ENCODE data around the gene LHX6.

The LHX6 gene

DNA sequence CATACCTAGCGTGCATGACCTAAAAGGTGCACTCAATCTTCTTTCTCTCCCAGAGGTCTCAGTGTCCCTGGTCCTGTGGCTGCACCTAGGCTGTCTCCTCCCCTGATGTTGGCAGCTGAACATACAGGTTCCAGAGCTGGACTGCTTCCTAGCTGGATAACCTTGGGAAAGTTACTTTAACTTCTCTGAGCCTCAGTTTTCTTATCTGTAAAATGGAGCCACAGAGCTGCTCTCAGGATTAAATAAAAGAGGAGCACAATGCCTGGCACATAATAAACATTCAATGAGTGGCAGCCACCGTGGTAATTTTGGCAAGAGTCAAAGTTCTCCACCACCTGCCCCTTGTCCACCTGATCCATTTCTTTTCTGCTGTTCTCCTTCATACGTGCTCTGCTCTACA lies 55.1 kb downstream of the LHX6 start:
- H3K4me3 ChIP-seq (ENCODE audit: low read depth, low read length), result no peak overlapping the region
- DNase-seq (ENCODE audit: low read depth), result no peak
- TF ChIP-seq, protein P1, sequence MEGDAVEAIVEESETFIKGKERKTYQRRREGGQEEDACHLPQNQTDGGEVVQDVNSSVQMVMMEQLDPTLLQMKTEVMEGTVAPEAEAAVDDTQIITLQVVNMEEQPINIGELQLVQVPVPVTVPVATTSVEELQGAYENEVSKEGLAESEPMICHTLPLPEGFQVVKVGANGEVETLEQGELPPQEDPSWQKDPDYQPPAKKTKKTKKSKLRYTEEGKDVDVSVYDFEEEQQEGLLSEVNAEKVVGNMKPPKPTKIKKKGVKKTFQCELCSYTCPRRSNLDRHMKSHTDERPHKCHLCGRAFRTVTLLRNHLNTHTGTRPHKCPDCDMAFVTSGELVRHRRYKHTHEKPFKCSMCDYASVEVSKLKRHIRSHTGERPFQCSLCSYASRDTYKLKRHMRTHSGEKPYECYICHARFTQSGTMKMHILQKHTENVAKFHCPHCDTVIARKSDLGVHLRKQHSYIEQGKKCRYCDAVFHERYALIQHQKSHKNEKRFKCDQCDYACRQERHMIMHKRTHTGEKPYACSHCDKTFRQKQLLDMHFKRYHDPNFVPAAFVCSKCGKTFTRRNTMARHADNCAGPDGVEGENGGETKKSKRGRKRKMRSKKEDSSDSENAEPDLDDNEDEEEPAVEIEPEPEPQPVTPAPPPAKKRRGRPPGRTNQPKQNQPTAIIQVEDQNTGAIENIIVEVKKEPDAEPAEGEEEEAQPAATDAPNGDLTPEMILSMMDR (IDR thresholded peaks at IDR 0.05; ENCODE audit: control insufficient read depth, extremely low read depth, insufficient read depth), result no peak

DNA sequence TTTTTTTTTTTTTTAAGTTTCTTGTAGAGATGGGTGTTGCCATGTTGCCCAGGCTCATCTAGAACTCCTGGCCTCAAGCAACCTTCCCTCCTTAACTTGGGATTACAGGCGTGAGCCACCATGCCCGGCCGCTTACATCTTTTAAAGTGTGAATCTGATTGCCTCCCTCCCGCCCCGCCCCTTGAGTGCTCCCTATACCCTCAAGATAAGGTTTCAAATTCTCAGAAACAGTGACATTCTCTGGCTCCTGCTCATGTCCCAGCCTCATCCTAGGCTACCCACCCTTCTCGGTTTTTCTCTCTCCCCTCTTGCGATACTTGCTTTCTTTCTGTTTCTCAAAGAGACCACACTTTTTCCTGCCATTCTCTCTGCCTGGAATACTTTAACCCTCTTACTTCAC lies 56.6 kb downstream of the LHX6 start:
- TF ChIP-seq, protein P1 (IDR thresholded peaks at IDR 0.05; ENCODE audit: control insufficient read depth, extremely low read depth, insufficient read depth), result no peak
- no peak overlapping the region for H3K4me3 ChIP-seq (ENCODE audit: low read depth, low read length)
- DNase-seq (ENCODE audit: low read depth), result no peak

DNA sequence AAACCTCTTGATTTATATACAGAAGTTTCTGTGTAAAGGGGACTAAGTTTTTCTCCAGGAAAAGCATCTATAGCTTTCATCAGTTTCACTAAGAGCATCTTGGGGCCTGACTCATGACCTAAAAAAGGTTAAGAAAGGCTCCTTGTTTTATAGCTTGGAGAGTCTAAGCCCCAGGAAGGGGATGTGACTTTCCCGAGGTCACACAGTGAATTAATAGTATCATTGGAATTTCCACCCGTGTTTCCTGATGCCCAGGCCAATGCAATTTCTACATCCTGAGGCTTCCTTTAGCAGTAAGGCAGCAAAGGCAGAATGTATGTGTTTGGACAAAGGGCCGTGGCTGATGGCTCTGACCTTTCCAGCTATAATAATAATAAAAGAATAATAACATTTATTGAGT lies 60.4 kb downstream of the LHX6 start:
- TF ChIP-seq, protein P1 (IDR thresholded peaks at IDR 0.05; ENCODE audit: control insufficient read depth, extremely low read depth, insufficient read depth), result no peak
- no peak overlapping the region for H3K4me3 ChIP-seq (ENCODE audit: low read depth, low read length)

DNA sequence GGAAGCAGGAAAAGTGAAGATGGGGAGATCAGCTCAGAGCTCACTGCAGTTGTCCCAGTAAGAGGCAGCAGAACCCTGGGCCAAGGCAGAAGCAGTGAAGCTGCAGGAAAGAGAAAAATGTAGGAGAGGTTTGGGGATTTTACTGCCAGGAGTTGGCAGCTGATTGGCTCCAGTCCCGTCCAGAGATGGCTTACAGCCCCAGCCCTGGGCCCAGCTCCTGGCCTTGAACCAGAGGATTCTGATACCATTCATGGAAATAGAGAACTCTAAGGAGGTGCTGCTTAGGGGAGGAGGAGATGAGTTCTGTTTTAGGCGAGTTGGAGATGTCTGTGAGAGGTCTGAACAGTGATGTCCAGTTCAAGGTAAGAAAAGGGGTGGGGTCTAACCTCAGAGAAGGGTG lies 64.5 kb downstream of the LHX6 start:
- TF ChIP-seq, protein P1 (IDR thresholded peaks at IDR 0.05; ENCODE audit: control insufficient read depth, extremely low read depth, insufficient read depth), result no peak
- DNase-seq (ENCODE audit: low read depth), result no peak
- H3K4me3 ChIP-seq (ENCODE audit: low read depth, low read length), result no peak overlapping the region

More for the DNA sequence above, 60.4 kb downstream of the LHX6 start:
- no peak for DNase-seq (ENCODE audit: low read depth)

DNA sequence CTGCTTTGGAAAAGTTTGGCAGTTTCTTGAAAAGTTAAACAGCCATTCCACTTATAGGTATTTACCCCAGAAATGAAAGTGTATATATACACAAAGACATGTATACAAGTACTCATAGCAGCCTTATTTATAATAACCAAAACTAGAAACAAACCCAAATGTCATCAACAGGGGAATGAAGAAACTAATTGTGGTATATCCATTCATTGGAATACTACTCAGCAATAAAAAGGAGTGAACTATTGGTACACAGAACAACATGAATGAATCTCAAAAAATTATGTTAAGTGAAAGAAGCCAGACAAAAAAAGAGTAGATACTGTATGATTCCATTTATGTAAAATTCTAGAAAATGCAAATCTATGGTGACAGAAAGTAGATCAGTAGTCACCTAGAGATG lies 66.3 kb downstream of the LHX6 start:
- DNase-seq (ENCODE audit: low read depth), result no peak
- TF ChIP-seq, protein P1 (IDR thresholded peaks at IDR 0.05; ENCODE audit: control insufficient read depth, extremely low read depth, insufficient read depth), result no peak
- no peak overlapping the region for H3K4me3 ChIP-seq (ENCODE audit: low read depth, low read length)

DNA sequence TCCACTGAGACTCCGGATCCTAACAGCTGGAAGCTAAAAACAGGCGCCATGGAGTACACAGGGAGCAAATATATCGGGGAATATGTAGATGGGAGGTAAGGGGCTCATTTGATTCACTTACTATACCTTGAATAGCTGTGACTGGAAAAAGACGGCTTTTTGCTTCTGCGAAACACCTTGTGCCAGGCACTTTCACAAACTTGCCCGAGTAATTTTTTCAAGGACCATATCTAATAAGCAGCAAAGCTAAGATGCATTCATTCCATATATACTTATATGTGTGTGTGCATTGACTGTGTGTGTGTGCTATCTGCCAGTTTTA lies 68.9 kb downstream of the LHX6 start:
- peak overlapping the region; percentile 85 for H3K4me3 ChIP-seq (ENCODE audit: low read depth, low read length)
- TF ChIP-seq, protein P1 (IDR thresholded peaks at IDR 0.05; ENCODE audit: control insufficient read depth, extremely low read depth, insufficient read depth), result no peak
- DNase-seq (ENCODE audit: low read depth), result no peak

DNA sequence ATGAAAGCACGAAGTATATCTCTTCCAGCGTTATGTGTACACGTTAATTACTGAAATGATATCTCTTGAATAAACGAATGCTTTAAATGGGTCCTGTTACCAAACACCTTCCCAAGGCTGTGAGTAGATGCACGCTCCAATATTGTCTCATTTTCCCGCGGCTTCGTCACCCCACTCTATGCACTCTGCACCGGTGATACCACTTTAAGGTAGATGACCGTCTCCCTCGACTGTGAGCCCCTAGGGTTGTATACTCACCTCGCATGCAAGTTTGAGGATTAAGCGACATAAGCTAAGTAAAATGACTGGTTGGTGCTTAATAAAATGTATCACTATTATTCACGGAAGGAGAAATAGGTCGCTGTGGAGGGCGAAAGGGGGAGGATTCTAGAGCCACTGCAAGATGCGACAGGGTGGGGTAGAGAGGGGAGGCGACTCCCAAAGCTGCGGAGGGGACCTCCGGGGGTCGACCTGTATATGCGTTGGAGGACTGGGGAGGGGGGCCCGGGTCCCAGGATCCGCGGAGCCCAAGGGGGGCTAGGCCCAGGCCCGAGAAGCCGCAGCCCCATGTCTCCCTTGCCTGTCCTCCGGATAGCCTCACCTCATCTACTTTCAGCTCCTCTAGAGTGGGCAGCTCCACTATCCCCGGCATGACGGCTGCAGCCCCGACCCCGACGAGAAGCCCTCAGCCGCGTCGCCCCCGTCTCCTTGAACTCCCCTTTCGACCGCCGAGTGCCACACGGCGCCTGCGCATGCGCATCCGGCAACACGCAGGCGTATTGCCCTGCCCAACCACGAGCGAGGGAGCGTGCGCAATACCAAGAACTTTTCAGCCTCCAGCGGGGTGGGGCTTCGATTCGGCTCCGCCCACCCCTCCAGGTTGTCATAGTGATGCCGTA lies 69.5 kb downstream of the LHX6 start, which contains the start of the genes MORN5 and NDUFA8:
Gene MORN5, plus strand, starts transcription at position 883 of the 899 bp plus-strand sequence. CDS start 65 bp downstream, outside the sequence.
Gene NDUFA8, minus strand, starts transcription at position 754 of the 899 bp plus-strand sequence. Its CDS starts 102 bp downstream, at position 652.
- peak; percentile 82 for DNase-seq (ENCODE audit: low read depth)
- peak within 1 kb of the TSS; percentile 85 for H3K4me3 ChIP-seq (ENCODE audit: low read depth, low read length)
- TF ChIP-seq, protein P1 (IDR thresholded peaks at IDR 0.05; ENCODE audit: control insufficient read depth, extremely low read depth, insufficient read depth), result 0 out of 2 replicates have a peak, but pooled peaks have one; percentile 8
